ENCODE data around the gene EEFSEC. TPM values are rescaled to one million over a fixed set of nuclear protein-coding genes. Genes with fewer than 3 reads are reported as not detected.

EEFSEC gene
- total and polyA plus RNA-seq, 2 experiments from 2014 or later = 10.1 to 16.2 TPM

- H3K27ac Mint-ChIP-seq = no peak overlapping the region
- H3K4me1 Mint-ChIP-seq = peaks cover 79% of the 10 kb centered on the region
- DNase-seq (ENCODE audit: low spot score) (no peak), ATAC-seq (no peak)
- Histone ChIP-seq H3K27me3 (ENCODE audit: insufficient read depth) (no peaks in the 10 kb centered on the region; the same call in 1 of the 2 replicates), H3K36me3 (ENCODE audit: insufficient read depth) (no peaks in the 10 kb centered on the region), H2AFZ (no peak overlapping the region), H3K4me1 (ENCODE audit: insufficient read depth) (peaks cover 62% of the 10 kb centered on the region), H3K4me2 (peak overlapping the region; percentile 38; the same call in 1 of the 2 replicates), H4K20me1 (replicated peaks; ENCODE audit: insufficient read depth) (no peaks in the 10 kb centered on the region), H3K27ac (ENCODE audit: low read depth) (no peak overlapping the region), H3K4me3 (no peak overlapping the region), H3K79me2 (replicated peaks; ENCODE audit: insufficient read depth) (no peaks in the 10 kb centered on the region), H3F3A (replicated peaks; ENCODE audit: low read depth) (no peaks in the 10 kb centered on the region; the same call in 1 of the 2 replicates), H3K9me2 (ENCODE audit: insufficient read depth) (no peaks in the 10 kb centered on the region)
- peaks cover 34% of the 10 kb centered on the region for H3K27me3 Mint-ChIP-seq (ENCODE audit: insufficient read depth, low read depth, poor library complexity)
- no peaks in the 10 kb centered on the region; the same call in 2 of the 3 replicates for H3K9me3 Mint-ChIP-seq
- TF ChIP-seq POLR2AphosphoS5 (IDR thresholded peaks at IDR 0.05; ENCODE audit: low read depth) (no peak), ZNF462 (CRISPR knock-in tag; IDR thresholded peaks at IDR 0.05) (no peak), STAT1 (IDR thresholded peaks at IDR 0.05; ENCODE audit: unreplicated experiment) (no peak), REST (IDR thresholded peaks at IDR 0.05; ENCODE audit: unreplicated experiment) (no peak), ETS1 (IDR thresholded peaks at IDR 0.05) (no peak), EZH2 (IDR thresholded peaks at IDR 0.05; ENCODE audit: low read depth, unreplicated experiment) (no peak), JUNB (IDR thresholded peaks at IDR 0.05; ENCODE audit: unreplicated experiment) (no peak), CREB1 (CRISPR knock-in tag; IDR thresholded peaks at IDR 0.05; ENCODE audit: low read depth) (no peak), CTCF (conservative IDR thresholded peaks at IDR 0.05; ENCODE audit: low read depth in 2 of 2) (no peak), NANOG (IDR thresholded peaks at IDR 0.05; ENCODE audit: borderline replicate concordance) (no peak), EZH2phosphoT487 (IDR thresholded peaks at IDR 0.05; ENCODE audit: unreplicated experiment) (no peak), ZNF114 (CRISPR knock-in tag; IDR thresholded peaks at IDR 0.05) (no peak), ZNF331 (CRISPR knock-in tag; IDR thresholded peaks at IDR 0.05; ENCODE audit: low read depth) (no peak)
- no peaks in the 10 kb centered on the region; the same call in 2 of the 3 replicates for H3K36me3 Mint-ChIP-seq (ENCODE audit: low read depth)
- no peak overlapping the region for H3K4me3 Mint-ChIP-seq
Observed at GRCh38 chr3:128283421-128283820, 130.1 kb downstream of the EEFSEC start.
